T-helper 1 cell treated with Interleukin-12 subunit alpha and Interleukin-12 subunit beta and Interleukin-4 antibody, amounts not matched to agents 30 ng/mL and 1 ng/mL, for 36 hours (primary cell): ENCODE data around the gene LRP3. TPM values are rescaled to one million over a fixed set of nuclear protein-coding genes. Genes with fewer than 3 reads are reported as not detected.

ENCODE experiments used
- intact Hi-C: fragments of 100-400 bp; cut with micrococcal nuclease; formaldehyde crosslinking; loops from one replicate; pipeline ENCODE4 v1.15.1; 2024
- total RNA-seq: library from RNA; stranded (reverse); gene quantifications from 2 replicates; pipeline ENCODE4 v1.2.3, GENCODE V29; 2022

Gene LRP3
- total RNA-seq, 1 donor from 2014 or later, result 0.05 TPM

- intact Hi-C loops, result loop anchor here (1.0 to 2.0 kb wide), 5 partner anchors 67 to 536 kb away; partner anchors contain the start of gene CEBPA
These were observed 41.3 kb downstream of the LRP3 start for GRCh38 chr19:33235269-33235995.

GRCh38 chr19:33235996-33236350, 41.8 kb downstream of the LRP3 start:
- intact Hi-C loops, result loop anchor here (1.0 to 2.0 kb wide), 5 partner anchors 66 to 535 kb away; partner anchors contain the start of gene CEBPA

DNA sequence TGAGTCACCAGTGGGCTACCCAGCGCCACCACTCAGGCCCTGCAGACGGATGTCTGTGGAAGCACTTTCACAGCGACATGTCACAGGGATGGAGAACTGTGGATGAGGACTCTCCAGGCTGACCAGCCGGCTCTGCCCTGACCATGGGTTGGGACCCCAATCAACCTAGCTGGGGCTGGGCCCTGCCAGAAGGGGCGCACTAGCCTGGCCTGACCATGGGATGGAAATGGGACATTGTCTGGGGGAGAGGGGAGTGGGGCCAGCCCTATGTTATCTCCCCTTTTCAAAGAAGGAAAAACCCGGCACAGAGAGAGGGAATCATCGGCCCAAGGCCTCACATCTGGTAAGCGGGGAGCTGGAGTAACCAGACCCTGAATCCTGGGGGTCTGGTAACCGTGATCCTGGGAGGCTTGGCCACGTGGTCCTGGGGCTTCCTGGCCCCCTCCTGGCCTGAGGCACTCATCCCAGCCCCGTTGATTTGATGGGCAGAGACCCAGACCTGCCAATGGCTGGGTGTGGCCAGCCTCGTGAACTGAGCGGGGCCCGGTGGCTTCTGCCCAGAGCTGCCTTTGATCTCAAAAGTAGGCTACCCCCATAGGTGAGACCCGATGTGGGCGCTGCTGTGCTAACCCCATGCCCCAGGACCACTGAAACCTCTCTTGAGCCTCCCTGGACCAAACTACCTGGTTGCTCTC, 42.7 kb downstream of the LRP3 start:
- intact Hi-C loops, result no loop called here

GRCh38 chr19:33238481-33239149, 44.5 kb downstream of the LRP3 start:
- intact Hi-C loops, result no loop called here

DNA sequence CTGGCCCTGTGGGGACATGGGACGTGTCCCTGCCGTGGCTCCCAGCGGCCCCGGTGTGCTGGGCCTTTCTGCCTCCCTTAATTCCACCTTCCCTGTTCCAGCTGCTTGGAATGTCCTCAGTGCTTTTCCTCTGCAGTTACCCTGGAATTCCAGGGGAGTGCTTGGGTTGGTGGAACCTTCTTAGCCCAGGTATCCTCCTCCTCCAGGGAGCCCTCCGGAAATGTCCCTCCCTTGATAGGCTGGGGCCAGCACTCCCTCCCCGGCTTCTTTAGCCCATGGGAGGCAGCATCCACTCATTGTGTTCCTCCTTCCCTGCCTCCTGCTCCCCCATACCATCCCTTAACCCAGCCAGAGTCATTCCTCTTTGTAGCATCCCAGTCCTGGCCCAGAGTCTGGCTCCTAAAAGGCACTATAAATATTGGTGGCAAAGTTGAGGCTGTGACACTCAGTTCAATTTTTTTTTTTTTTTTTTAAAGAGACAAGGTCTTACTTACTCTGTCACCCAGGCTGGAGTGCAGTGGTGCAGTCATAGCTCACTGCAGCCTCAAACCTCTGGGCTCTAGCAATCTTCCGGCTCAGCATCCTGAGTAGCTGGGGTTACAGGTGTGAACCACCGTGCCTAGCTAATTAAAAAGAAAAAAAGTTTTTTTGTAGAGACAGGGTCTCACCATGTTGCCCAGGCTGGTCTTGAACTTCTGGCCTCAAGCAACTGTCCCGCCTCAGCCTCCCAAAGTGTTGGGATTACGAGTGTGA, 45.3 kb downstream of the LRP3 start:
- intact Hi-C loops, result no loop called here

DNA sequence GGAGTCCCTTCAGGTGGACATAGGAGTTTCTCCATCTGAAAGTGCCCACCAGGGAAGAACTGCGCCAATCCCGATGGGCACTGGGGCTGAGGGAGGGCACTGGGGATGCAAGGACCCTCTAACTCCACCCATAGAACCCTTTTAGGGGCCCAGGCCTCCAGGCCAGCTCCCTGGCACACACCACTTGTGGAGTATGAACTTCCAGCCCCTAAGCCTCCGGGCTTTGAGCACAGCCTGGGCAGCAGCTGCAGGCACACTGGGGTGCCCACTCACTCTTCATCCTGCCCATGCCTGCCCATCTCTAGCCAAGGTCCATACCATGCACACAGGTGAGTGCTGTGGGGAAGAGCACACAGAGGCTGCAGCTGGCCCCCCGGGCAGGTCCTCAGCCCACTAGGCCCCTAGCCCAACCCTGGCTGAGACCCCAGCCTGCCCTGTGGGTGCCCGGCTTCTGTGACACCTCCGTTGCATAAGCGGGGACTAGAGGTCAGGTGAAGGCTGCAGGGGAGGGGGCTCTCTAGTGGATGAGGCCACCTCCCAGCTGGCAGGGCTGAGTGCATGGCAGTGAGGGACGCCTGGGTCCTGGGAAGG, 46.1 kb downstream of the LRP3 start:
- intact Hi-C loops, result no loop called here

DNA sequence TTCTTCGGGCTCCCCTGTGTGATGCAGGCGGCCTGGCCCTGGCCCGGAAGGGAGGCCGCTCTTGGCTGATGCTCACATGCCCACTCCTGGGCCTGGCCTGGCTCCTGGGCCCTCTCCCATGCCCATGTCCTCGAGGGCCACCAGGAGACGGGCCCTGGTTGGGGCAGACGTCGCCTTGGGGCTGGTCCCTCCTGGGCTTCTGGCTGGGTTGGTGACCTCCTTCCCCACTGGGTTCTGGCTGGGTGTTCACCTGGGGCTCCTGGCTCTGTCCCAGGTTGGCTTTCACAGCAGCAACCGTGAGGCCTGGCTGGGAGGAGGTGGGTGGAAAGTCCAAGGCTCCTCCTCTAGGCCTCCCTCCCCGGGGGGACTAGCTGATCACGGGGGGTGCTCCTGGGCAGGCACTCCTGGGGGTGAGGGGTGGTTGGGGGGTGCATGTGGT, 47.0 kb downstream of the LRP3 start:
- intact Hi-C loops, result no loop called here

GRCh38 chr19:33241530-33242101, 47.5 kb downstream of the LRP3 start:
- intact Hi-C loops, result no loop called here

DNA sequence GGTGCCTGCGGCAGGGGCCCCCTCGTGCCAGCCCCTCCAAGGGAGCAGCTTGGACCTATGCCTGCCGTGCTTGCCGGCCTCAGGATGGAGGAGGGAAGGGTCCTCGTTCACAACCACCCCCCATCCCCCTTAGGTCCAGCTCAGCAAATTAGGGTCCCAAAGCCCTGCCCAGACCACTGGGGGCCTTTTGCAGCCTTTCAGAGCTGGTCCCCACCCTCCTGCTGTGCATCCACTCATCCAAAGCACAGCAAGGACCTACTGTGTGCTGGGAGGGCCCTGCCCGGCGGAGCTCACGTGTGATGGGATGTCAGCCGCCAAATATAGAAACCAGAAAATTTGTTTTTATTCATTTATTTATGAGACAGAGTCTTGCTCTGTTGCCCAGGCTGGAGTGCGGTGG, 48.0 kb downstream of the LRP3 start:
- intact Hi-C loops, result no loop called here

DNA sequence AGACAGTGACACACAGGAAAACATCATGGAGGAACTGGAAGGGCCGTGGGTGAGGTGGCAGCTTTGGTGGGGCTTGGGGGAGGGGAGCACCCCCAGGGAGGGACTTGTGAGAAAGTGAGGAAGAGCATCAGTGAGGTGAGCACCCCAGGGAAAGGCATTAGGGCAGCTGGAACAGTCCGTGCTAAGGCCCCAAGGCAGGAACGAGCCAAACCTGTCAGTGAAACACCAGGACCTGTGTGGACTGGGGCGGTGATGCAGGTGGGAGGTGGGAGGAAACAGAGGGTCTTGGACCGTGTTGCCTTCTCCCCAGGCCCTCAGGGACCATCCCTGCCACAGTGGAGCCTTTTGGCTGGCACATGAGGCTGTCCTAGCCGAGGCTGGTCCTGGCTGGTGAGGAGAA, 48.8 kb downstream of the LRP3 start:
- intact Hi-C loops, result no loop called here

DNA sequence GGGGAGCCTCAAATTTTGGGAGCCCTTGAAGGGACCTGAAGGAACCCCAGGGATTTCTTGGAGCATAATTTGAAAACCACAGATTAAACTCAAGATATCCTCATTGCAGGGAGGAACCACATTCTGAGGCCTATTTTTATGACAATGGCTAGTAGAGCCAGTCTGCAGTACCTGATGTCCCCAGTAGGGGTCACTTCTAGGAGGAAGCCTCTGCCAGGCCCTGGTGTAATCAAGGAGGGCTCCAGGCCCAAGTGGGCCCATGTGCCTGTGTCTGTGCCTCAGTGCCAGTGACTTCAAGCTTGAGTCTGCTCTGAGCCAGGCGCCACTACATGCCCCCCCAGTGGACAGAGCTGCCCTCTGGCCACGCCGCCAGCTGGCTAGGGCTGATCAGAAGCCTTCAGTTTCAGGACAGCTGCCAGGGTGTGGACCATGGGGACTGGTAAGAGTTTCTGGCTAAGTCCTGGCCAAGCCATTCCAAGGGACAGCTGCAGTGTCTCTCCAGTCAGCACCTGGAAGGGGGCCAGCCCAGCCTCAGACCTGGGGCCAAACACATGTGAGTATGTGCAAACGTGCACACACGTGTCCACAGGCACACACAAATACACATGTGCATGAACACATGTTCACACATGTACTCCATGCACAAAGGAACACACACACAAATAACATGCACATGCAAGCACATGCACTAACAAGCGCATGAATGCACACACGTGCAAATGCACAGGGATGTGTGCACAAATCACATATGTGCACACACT, 52.0 kb downstream of the LRP3 start:
- intact Hi-C loops, result no loop called here

DNA sequence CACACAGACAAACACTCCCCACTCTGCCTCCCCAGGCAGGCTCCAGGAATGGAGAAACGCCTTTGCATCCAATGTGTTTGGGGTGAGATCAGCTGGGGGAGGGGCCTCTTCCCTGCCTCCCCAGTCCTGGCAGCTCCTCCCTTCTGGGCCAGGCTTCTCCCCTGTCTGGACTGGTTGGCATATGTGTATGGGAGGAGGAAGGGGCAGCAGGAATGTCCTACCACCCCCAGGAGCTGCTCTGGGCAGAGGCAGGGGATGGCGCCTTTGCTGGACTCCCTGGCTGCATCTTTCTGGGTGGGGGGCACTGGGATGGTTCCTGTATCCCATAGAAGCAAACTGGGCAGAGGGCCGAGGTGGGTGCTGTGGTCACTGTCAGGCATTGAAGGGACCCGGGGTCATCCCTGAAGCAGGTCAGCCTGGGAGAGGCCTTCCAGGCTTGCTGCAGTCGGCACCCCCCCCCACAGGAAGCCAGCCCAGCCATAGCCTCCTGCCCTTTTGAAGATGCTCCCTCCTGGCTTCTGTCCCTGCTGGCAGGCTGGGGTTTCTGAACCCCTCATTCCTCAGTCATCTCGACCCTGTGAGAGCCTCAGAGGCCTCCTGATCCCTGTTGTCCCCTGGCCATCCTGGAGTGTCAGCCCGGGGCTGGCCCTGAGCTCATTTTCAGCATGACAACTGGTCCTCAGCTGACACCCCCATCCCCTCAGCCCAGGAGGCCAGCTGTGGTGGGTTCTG, 52.7 kb downstream of the LRP3 start:
- intact Hi-C loops, result no loop called here

DNA sequence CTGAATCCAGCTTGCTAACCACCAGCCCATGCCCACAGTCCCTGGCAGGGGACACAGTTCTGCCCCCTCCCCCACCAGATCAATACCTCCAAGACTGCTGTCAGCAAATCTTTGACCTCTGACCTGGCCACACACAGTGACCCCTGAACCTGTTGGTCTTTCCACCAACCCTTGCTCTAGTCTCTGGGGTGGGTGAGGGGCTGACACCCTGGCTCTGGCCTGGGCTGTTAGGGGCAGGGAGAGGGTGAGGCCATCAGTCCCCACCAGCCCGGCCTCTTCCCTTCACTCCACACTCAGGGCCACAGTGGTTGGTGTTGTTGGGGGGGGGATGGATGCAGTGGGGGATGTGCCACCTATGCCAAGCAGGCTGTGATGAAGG, 53.3 kb downstream of the LRP3 start:
- intact Hi-C loops, result no loop called here

GRCh38 chr19:33248104-33248503, 54.0 kb downstream of the LRP3 start:
- intact Hi-C loops, result no loop called here

DNA sequence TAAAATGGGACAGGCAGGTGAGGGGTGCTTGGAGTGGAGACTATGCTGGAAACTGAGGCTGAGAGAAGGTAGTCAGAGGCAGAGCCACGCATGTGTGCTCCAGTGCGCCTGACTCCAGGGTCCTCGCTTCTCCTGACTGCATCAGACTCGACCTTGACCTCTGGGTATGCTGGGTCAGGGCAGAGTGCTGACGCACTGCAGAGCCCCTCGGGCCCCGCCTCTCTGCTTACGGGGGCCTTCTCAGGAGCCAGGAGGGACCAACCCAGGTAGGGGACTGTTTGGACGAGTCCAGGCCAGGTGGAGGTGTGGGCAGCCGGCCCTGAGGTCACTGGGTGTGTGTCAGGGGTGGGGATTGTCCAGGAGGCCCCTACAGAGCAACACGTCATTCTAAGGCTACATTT, 54.4 kb downstream of the LRP3 start:
- intact Hi-C loops, result no loop called here

DNA sequence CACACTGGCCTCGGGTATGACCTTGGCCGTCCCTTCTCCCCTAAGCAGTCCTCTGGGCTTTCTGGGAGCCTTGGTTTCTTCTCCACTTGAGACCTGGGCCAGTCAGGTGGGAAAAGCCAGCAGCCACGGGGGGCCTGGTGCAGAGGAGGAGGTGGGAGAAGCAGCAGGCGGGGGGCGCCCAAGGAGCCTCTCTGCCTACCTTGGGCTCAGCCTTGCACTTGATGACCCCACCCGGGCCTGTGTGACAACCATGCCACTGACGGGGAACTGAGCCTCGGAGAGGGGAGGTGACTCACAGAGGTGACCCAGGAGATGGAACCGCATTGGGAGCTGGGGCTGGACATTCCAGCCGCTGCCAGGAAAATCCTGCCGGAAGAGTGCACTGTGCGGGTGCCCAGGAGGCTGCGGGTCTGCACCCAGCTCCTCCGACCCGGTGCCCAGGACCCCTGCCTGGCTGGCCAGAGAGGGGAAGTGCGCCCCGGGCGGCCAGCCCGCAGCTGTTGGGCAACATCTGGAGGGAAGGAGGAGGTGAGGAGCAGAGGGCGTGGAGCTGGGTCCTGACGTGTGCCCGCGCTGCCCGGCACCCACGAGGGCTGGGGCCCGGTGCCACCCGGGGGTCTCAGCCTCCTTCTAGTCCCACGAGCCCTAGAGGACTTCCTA, 55.0 kb downstream of the LRP3 start:
- intact Hi-C loops, result no loop called here

DNA sequence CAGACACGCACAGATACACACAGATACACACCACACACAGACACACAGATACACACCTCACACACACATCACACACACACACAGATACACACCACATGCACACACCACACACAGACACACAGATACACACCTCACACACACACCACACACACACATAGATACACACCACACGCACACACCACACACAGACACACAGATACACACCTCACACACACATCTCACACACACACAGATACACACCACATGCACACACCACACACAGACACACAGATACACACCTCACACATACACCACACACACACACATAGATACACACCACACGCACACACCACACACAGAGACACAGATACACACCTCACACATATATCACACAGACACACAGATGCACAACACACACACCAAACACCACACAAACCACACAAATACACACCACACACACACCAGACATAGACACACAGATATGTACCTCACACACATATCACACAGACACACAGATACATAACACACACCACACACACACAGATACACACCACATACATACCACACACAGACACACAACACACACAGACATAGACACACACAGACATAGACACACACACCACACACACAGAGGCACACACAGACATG, 55.7 kb downstream of the LRP3 start:
- intact Hi-C loops, result no loop called here

DNA sequence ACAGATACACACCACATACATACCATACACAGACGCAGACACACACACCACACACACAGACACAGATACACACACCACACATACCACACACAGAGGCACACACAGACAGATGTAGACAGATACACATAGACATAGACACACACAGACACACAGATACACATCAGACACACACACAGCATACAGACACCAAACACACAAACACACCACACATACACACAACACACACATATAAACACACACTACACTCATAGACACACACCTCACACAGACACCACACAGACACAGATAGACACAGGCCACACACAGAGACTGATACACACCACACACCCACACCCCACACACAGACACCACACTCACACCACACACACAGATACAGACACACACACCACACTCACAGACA, 56.4 kb downstream of the LRP3 start:
- intact Hi-C loops, result no loop called here

- intact Hi-C loops, result no loop called here
These were observed 56.9 kb downstream of the LRP3 start for GRCh38 chr19:33251076-33251475.
